ENCODE measurements around the gene EML1. TPM values are rescaled to one million over a fixed set of nuclear protein-coding genes. Genes with fewer than 3 reads are reported as not detected.
A peak's percentile ranks its signal among the peaks of the same experiment; 100 is the strongest.

Gene EML1
- total and polyA plus RNA-seq, 10 donors: 1.8 to 15.5 (median 6.0) TPM

DNA sequence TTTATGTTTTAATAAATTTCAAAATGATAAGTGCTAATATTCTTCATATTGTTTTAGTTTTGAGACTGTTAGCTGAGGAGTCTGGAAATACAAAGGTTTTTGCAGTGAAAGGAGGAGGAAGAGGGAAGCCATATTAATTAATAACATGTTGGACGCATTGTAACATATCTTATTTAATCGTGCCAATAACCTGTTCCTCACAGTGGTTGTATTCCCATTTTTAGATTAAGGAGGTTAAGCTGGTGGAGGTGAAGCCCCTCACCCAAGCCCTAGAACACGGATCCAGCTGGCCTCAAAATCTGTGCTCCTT is 92.4 kb downstream of the EML1 start:
- peaks cover 0 to 7% (median 0%) of the 10 kb centered on the region in 7 donors for H3K27me3 ChIP-seq (replicated peaks in 1 of 7)
- H3K27ac ChIP-seq: no peak overlapping the region
- TF ChIP-seq, protein P1, sequence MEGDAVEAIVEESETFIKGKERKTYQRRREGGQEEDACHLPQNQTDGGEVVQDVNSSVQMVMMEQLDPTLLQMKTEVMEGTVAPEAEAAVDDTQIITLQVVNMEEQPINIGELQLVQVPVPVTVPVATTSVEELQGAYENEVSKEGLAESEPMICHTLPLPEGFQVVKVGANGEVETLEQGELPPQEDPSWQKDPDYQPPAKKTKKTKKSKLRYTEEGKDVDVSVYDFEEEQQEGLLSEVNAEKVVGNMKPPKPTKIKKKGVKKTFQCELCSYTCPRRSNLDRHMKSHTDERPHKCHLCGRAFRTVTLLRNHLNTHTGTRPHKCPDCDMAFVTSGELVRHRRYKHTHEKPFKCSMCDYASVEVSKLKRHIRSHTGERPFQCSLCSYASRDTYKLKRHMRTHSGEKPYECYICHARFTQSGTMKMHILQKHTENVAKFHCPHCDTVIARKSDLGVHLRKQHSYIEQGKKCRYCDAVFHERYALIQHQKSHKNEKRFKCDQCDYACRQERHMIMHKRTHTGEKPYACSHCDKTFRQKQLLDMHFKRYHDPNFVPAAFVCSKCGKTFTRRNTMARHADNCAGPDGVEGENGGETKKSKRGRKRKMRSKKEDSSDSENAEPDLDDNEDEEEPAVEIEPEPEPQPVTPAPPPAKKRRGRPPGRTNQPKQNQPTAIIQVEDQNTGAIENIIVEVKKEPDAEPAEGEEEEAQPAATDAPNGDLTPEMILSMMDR (IDR thresholded peaks at IDR 0.05 in 8 of 11, conservative IDR thresholded peaks at IDR 0.05 in 3 of 11): peak in 3 of 11 experiments; percentile 3 to 29 (median 4)
- no peak for TF ChIP-seq POLR2A (IDR thresholded peaks at IDR 0.05)
- no peak for DNase-seq
- no peaks in the 10 kb centered on the region for H3K4me1 ChIP-seq
- no peaks in the 10 kb centered on the region for H3K9me3 ChIP-seq
- intact Hi-C loops (cut with DNase I; ENCODE audit: low total_unique reads): loop anchor here (2.0 to 10.0 kb wide), 3 partner anchors 155 to 371 kb away; no protein-coding TSS in a partner anchor
- H3K36me3 ChIP-seq: no peaks in the 10 kb centered on the region
- no peak overlapping the region for H3K4me3 ChIP-seq
- 58 to 74% (median 65%) methylated on average over 3 of the region's 3 CpGs for WGBS, 5 donors

DNA sequence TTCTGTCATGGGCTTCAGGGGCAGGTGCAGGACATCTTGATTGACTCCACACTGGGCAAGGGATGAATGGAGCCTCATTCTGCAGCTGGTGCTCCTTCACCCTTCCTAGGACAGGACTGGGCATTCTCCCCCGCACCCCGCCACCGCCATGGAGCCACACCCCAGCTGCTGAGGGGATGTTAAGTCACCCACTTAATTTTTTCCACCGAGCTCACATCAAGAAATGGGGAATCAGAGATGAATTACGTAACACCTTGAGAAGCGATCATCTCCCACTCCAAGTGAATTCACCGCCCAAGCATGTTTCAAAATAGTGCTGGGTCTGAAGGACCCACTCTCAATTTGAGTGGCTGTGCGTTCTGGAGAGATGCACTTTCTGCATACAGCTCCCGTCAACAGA is 94.2 kb downstream of the EML1 start:
- intact Hi-C loops (cut with DNase I; ENCODE audit: low total_unique reads): loop anchor here (10.0 kb wide), 1 partner anchor 373 kb away; no protein-coding TSS in a partner anchor
- TF ChIP-seq, protein P1 (IDR thresholded peaks at IDR 0.05 in 8 of 11, conservative IDR thresholded peaks at IDR 0.05 in 3 of 11): no peak
- TF ChIP-seq POLR2A (IDR thresholded peaks at IDR 0.05) (no peak), POLR2AphosphoS5 (IDR thresholded peaks at IDR 0.05) (no peak)
- no peak overlapping the region for H3K4me3 ChIP-seq
- H3K36me3 ChIP-seq: no peaks in the 10 kb centered on the region
- peaks cover 0 to 7% (median 0%) of the 10 kb centered on the region in 7 donors for H3K27me3 ChIP-seq (replicated peaks in 1 of 7)
- 72 to 89% (median 84%) methylated on average over 9 of the region's 9 CpGs for WGBS, 5 donors
- H3K27ac ChIP-seq: no peak overlapping the region
- no peak for DNase-seq
- H3K4me1 ChIP-seq: no peaks in the 10 kb centered on the region
- H3K9me3 ChIP-seq: no peaks in the 10 kb centered on the region

DNA sequence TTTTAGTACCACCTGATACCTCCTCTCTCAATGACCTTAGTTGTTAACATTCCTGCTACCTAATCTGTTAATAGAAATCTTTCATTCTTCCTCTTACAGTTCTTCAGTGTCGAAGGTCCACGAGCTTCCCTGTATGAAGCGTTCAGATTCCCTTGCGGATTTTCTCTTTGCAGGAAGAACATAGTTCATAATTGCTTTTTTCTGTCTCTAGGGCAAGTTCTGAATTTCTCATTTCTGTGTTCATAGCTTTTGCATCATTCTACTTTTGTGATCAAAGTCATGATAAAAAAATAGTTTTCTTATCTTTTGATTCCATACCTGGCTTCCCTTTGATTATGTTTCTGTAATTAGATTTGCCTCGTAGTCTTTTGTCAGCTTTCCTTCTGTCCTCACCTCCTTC is 94.9 kb downstream of the EML1 start:
- Histone ChIP-seq H3K9me3 (no peaks in the 10 kb centered on the region), H3K27ac (no peak overlapping the region), H3K4me1 (no peaks in the 10 kb centered on the region), H3K27me3 (replicated peaks in 1 of 7) (peaks cover 0 to 7% (median 0%) of the 10 kb centered on the region in 7 donors), H3K4me3 (no peak overlapping the region), H3K36me3 (no peaks in the 10 kb centered on the region)
- no peak for DNase-seq
- intact Hi-C loops (cut with DNase I; ENCODE audit: low total_unique reads): loop anchor here (10.0 kb wide), 1 partner anchor 373 kb away; no protein-coding TSS in a partner anchor
- WGBS, 5 donors: 80 to 87% (median 84%) methylated on average over 5 of the region's 5 CpGs
- TF ChIP-seq POLR2A (IDR thresholded peaks at IDR 0.05) (no peak), POLR2AphosphoS5 (IDR thresholded peaks at IDR 0.05) (no peak)
- TF ChIP-seq, protein P1 (IDR thresholded peaks at IDR 0.05 in 8 of 11, conservative IDR thresholded peaks at IDR 0.05 in 3 of 11): no peak

DNA sequence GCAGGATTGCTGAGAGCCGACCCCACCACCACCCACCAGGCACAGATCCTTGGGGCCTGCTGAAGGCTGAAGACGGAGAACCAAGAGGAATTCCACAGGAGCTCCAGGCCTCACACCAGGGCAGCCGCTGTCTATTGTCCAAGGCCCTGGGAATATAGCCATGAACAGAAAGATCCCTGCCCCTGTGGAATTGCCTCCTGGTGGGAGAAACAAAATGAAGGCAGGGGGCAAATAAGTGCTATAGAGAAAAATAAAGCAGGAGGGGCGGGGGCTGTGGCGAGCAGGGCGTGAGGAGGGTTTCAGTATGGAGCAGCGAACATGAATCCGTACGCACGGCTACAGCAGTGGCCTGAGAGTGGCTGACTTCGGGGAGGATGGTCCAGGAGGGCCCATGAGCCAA is 96.1 kb downstream of the EML1 start:
- Histone ChIP-seq H3K4me3 (no peak overlapping the region), H3K27me3 (replicated peaks in 1 of 7) (peaks cover 0 to 7% (median 0%) of the 10 kb centered on the region in 7 donors), H3K4me1 (no peaks in the 10 kb centered on the region), H3K36me3 (no peaks in the 10 kb centered on the region), H3K27ac (no peak overlapping the region), H3K9me3 (no peaks in the 10 kb centered on the region)
- TF ChIP-seq, protein P1 (IDR thresholded peaks at IDR 0.05 in 8 of 11, conservative IDR thresholded peaks at IDR 0.05 in 3 of 11): no peak
- TF ChIP-seq POLR2AphosphoS5 (IDR thresholded peaks at IDR 0.05) (no peak), POLR2A (IDR thresholded peaks at IDR 0.05) (no peak)
- 87 to 96% (median 93%) methylated on average over 11 of the region's 11 CpGs for WGBS, 5 donors
- no peak for DNase-seq
- intact Hi-C loops (cut with DNase I; ENCODE audit: low total_unique reads): loop anchor here (10.0 kb wide), 1 partner anchor 374 kb away; no protein-coding TSS in a partner anchor

Data from spleen (tissue), 11 donors.